Ishikawa (cell line): Measurements from ENCODE around the gene ETV2.

ENCODE experiments used
- CEBPB ChIP-seq: IDR thresholded peaks from 2 replicates; pipeline ENCODE4 v1.6.1; 2012
- CREB1 ChIP-seq: IDR thresholded peaks from 2 replicates; pipeline ENCODE4 v1.6.1; 2012; ENCODE audit warnings: low read depth
- EGR1 ChIP-seq: IDR thresholded peaks from 2 replicates; pipeline ENCODE4 v1.6.1; 2012
- EP300 ChIP-seq: IDR thresholded peaks from 2 replicates; pipeline ENCODE4 v1.6.1; 2012; ENCODE audit warnings: borderline replicate concordance
- FOXM1 ChIP-seq: IDR thresholded peaks from 2 replicates; pipeline ENCODE4 v1.6.1; 2012; ENCODE audit warnings: low read depth, borderline replicate concordance
- NFIC ChIP-seq: IDR thresholded peaks from 2 replicates; pipeline ENCODE4 v1.6.1; 2012
- RAD21 ChIP-seq: IDR thresholded peaks from 2 replicates; pipeline ENCODE4 v1.6.1; 2012; ENCODE audit warnings: low read depth
- TAF1 ChIP-seq: IDR thresholded peaks from 2 replicates; pipeline ENCODE4 v1.6.1; 2012; ENCODE audit warnings: low read depth, mild to moderate bottlenecking
- TCF12 ChIP-seq: IDR thresholded peaks from 2 replicates; pipeline ENCODE4 v1.6.1; 2012; ENCODE audit warnings: low read depth
- TEAD4 ChIP-seq: IDR thresholded peaks from 2 replicates; pipeline ENCODE4 v1.6.1; 2012
- YY1 ChIP-seq: IDR thresholded peaks from 2 replicates; pipeline ENCODE4 v1.6.1; 2012; ENCODE audit warnings: low read depth
- ZBTB7A ChIP-seq: IDR thresholded peaks from 2 replicates; pipeline ENCODE4 v1.6.1; 2012; ENCODE audit warnings: low read depth
- TF ChIP-seq, protein P1 (sequence below): IDR thresholded peaks from 2 replicates; pipeline ENCODE4 v1.6.1; 2012
- TF ChIP-seq, protein P2 (sequence below): IDR thresholded peaks from 2 replicates; pipeline ENCODE4 v1.6.1; 2012; ENCODE audit warnings: low read depth, mild to moderate bottlenecking
- TF ChIP-seq, protein P3 (sequence below): IDR thresholded peaks from 2 replicates; pipeline ENCODE4 v1.6.1; 2012

ETV2 gene

DNA sequence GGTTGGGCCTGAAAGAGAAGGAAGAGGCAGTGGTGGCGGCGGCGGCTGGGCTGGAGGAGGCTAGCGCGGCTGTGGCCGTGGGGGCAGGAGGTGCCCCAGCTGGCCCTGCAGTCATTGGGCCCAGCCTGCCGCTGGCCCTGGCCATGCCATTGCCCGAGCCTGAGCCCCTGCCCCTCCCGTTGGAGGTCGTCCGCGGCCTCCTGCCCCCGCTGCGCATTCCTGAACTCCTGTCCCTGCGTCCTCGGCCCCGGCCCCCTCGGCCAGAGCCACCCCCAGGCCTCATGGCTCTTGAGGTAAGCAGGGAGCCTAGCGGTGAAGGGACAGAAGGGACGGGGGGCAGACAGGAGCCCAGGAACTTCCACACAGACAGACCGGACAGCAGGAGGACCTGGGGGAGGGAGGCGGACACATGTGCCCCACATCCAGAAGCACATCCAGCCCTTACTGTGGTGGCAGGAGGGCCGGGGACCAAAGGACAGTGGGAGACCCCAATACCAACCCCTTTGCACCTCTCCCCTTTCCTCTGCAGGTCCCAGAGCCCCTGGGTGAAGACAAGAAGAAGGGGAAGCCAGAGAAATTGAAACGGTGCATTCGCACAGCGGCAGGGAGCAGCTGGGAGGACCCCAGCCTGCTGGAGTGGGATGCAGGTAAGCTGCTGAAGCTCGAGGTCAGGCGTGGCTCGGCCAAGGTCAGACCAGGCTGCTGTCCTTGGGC is 7.7 kb upstream of the ETV2 start:
- TF ChIP-seq YY1 (no peak), ZBTB7A (no peak), EGR1 (no peak), EP300 (no peak), NFIC (no peak), TAF1 (no peak), FOXM1 (no peak), RAD21 (no peak), CEBPB (no peak), TEAD4 (no peak), TCF12 (no peak), CREB1 (no peak)
- TF ChIP-seq, protein P1, sequence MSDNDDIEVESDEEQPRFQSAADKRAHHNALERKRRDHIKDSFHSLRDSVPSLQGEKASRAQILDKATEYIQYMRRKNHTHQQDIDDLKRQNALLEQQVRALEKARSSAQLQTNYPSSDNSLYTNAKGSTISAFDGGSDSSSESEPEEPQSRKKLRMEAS = no peak
- TF ChIP-seq, protein P2, sequence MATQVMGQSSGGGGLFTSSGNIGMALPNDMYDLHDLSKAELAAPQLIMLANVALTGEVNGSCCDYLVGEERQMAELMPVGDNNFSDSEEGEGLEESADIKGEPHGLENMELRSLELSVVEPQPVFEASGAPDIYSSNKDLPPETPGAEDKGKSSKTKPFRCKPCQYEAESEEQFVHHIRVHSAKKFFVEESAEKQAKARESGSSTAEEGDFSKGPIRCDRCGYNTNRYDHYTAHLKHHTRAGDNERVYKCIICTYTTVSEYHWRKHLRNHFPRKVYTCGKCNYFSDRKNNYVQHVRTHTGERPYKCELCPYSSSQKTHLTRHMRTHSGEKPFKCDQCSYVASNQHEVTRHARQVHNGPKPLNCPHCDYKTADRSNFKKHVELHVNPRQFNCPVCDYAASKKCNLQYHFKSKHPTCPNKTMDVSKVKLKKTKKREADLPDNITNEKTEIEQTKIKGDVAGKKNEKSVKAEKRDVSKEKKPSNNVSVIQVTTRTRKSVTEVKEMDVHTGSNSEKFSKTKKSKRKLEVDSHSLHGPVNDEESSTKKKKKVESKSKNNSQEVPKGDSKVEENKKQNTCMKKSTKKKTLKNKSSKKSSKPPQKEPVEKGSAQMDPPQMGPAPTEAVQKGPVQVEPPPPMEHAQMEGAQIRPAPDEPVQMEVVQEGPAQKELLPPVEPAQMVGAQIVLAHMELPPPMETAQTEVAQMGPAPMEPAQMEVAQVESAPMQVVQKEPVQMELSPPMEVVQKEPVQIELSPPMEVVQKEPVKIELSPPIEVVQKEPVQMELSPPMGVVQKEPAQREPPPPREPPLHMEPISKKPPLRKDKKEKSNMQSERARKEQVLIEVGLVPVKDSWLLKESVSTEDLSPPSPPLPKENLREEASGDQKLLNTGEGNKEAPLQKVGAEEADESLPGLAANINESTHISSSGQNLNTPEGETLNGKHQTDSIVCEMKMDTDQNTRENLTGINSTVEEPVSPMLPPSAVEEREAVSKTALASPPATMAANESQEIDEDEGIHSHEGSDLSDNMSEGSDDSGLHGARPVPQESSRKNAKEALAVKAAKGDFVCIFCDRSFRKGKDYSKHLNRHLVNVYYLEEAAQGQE = no peak
- TF ChIP-seq, protein P3, sequence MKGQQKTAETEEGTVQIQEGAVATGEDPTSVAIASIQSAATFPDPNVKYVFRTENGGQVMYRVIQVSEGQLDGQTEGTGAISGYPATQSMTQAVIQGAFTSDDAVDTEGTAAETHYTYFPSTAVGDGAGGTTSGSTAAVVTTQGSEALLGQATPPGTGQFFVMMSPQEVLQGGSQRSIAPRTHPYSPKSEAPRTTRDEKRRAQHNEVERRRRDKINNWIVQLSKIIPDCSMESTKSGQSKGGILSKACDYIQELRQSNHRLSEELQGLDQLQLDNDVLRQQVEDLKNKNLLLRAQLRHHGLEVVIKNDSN = no peak

DNA sequence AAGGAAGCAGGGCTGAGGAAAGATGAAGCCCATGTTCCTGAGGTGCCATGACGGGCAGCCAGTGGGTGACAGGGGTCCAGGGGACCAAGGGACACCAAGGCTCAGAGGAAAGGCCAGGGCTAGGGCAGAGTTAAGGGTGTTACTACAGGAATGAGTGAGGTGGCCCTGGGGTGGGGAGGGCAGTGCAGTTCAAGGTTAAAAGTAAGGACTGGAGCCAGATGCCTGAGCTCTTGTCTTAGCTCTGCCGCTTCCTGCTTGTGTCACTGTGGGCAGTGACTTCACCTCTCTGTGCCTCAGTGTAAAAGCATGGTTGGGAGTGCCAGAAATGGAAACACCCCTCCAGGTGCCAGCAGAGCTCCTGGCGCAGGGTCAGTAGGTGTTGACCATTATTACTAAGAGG is 4.9 kb upstream of the ETV2 start:
- TF ChIP-seq FOXM1 (no peak), NFIC (no peak), EGR1 (no peak), TAF1 (no peak), RAD21 (no peak), CEBPB (no peak), CREB1 (no peak), ZBTB7A (no peak), YY1 (no peak)
- TF ChIP-seq, protein P3 = no peak
- TF ChIP-seq, protein P1 = no peak
- TF ChIP-seq, protein P2 = no peak

DNA sequence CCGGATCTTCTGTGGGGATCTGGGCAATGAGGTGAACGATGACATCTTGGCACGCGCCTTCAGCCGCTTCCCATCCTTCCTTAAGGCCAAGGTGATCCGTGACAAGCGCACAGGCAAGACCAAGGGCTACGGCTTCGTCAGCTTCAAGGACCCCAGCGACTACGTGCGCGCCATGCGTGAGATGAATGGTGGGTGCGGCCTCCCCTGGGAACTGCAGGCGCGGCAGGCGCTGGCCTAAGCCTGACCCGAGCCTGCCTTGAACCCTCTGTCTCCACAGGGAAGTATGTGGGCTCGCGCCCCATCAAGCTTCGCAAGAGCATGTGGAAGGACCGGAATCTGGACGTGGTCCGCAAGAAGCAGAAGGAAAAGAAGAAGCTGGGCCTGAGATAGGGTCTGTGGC is 4.4 kb upstream of the ETV2 start:
- no peak for TF ChIP-seq CEBPB
- TF ChIP-seq RAD21 = no peak
- no peak for TF ChIP-seq TCF12
- no peak for TF ChIP-seq NFIC
- no peak for TF ChIP-seq EGR1
- TF ChIP-seq, protein P2 = no peak
- TF ChIP-seq CREB1 = no peak
- no peak for TF ChIP-seq FOXM1
- no peak for TF ChIP-seq TAF1
- no peak for TF ChIP-seq ZBTB7A
- no peak for TF ChIP-seq EP300
- TF ChIP-seq, protein P3 = no peak
- no peak for TF ChIP-seq TEAD4
- TF ChIP-seq YY1 = no peak

DNA sequence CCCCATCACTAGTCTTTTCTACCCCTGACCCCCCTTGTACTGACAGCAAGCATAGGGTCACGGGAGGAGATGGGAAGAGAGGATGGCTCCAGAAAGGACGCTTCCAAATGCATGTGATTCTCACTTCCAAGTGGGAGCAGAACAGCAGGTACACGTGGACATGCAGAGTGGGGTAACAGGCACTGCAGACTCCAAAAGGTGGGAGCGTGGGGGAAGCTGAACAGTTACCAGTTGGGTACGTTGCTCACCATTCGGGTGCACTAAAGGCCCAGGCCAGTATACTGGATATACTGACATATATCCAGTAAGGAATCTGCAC is 2.3 kb upstream of the ETV2 start:
- TF ChIP-seq CREB1 (no peak), EP300 (no peak), ZBTB7A (no peak), YY1 (no peak), TCF12 (no peak), CEBPB (no peak), EGR1 (no peak)
- TF ChIP-seq, protein P1 = no peak
